GM12878 (cell line): Measurements from ENCODE around the gene ALG12. TPM values are rescaled to one million over a fixed set of nuclear protein-coding genes. Genes with fewer than 3 reads are reported as not detected.

Experiments used
- ATAC-seq: fragments of 200-7000 bp; cut with Tn5 transposase; 3 replicates; pipeline ENCODE4 v1.9.1; 2020; ENCODE audit warnings: mild to moderate bottlenecking, moderate library complexity
- BruUV-seq: library from RNA; stranded (reverse); fragments of 400-500 nt; replicated peaks from 2 replicates; lab custom pipeline; 2021; lab: Mats Ljungman, UMichigan
- CTCF ChIA-PET: fragments of 300-600 bp; sonication (Branson Sonifier 250); formaldehyde crosslinking; extraction: SDS; loops from one replicate; lab custom pipeline; 2021; ENCODE audit warnings: inconsistent platforms; lab: Yijun Ruan, JAX
- POLR2A ChIA-PET: fragments of 350-600 bp; formaldehyde crosslinking; extraction: SDS; loops from one replicate; lab custom pipeline; 2021; ENCODE audit warnings: inconsistent platforms; lab: Charles Lee
- RAD21 ChIA-PET: fragments of 300-600 bp; sonication (Branson Sonifier 250); formaldehyde crosslinking; loops from one replicate; lab custom pipeline; 2023; ENCODE audit warnings: antibody characterized with exemption; ENCODE audit not compliant: unreplicated experiment; lab: Charles Lee
- SMC1A ChIA-PET: fragments of 300-600 bp; sonication (Branson Sonifier 250); formaldehyde crosslinking; loops from one replicate; lab custom pipeline; 2023; ENCODE audit not compliant: unreplicated experiment, uncharacterized antibody; lab: Charles Lee
- DNase-seq: peaks from one replicate; pipeline ENCODE4 v3.0.0-alpha.2; 2011; ENCODE audit warnings: low read depth, low spot score
- FAIRE-seq: peaks from 3 replicates; lab custom pipeline; 2011; peaks lifted over from hg19 to GRCh38; lab: Jason Lieb, UNC
- H2AFZ ChIP-seq: 2 replicates; pipeline ENCODE4 v1.6.0; 2011; ENCODE audit warnings: low read depth, low read length, control low read depth; ENCODE audit not compliant: control insufficient read depth
- H3K27ac ChIP-seq: 2 replicates; pipeline ENCODE4 v1.5.1; 2011; ENCODE audit warnings: control low read depth; ENCODE audit not compliant: control insufficient read depth, insufficient read depth
- H3K27me3 ChIP-seq, 2 experiments: replicated peaks in 1 of 2; 2 replicates each; pipeline versions ENCODE4 v1.6.0 to v1.6.1; 2011; ENCODE audit warnings: low read length in 1 of 2; ENCODE audit not compliant: control insufficient read depth in 2 of 2, insufficient read depth in 2 of 2
- H3K36me3 ChIP-seq, 2 experiments: 2 replicates each; pipeline ENCODE4 v1.5.1; 2011; ENCODE audit warnings: low read length in 1 of 2; ENCODE audit not compliant: control insufficient read depth in 2 of 2, insufficient read depth in 2 of 2
- H3K4me1 ChIP-seq: 2 replicates; pipeline ENCODE4 v1.6.1; 2011; ENCODE audit warnings: mild to moderate bottlenecking, low read length, moderate library complexity, mixed read lengths; ENCODE audit not compliant: control insufficient read depth, insufficient read depth
- H3K4me2 ChIP-seq: 2 replicates; pipeline ENCODE4 v1.6.0; 2011; ENCODE audit warnings: control low read depth; ENCODE audit not compliant: control insufficient read depth, insufficient read depth
- H3K4me3 ChIP-seq: fragments of 200-600 bp; sonication (generic); 2 replicates; pipeline ENCODE4 v1.5.1; 2016
- H3K79me2 ChIP-seq: 2 replicates; pipeline ENCODE4 v1.6.0; 2011; ENCODE audit warnings: low read length; ENCODE audit not compliant: control insufficient read depth, insufficient read depth
- H3K9ac ChIP-seq: 2 replicates; pipeline ENCODE4 v1.8.0; 2011; ENCODE audit warnings: low read length, control low read depth, mixed read lengths; ENCODE audit not compliant: control insufficient read depth, insufficient read depth
- H3K9me3 ChIP-seq: replicated peaks from 3 replicates; pipeline ENCODE4 v1.5.1; 2011; ENCODE audit warnings: mild to moderate bottlenecking, low read length; ENCODE audit not compliant: control insufficient read depth, insufficient read depth
- H4K20me1 ChIP-seq: 2 replicates; pipeline ENCODE4 v1.6.0; 2011; ENCODE audit not compliant: control insufficient read depth, insufficient read depth
- BCL11A ChIP-seq: IDR thresholded peaks from 2 replicates; pipeline ENCODE4 v1.6.1; 2011; ENCODE audit warnings: low read depth, low read length
- BCL3 ChIP-seq: IDR thresholded peaks from 2 replicates; pipeline ENCODE4 v1.6.1; 2011; ENCODE audit warnings: borderline replicate concordance, low read depth, mild to moderate bottlenecking, moderate library complexity, low read length; ENCODE audit not compliant: insufficient read depth, poor library complexity, severe bottlenecking
- EGR1 ChIP-seq, 2 experiments: IDR thresholded peaks; 1 replicate in 1 of 2; 2 replicates in 1 of 2; pipeline ENCODE4 v1.6.1; 2011 to 2012; ENCODE audit warnings: low read depth in 2 of 2, low read length in 2 of 2, borderline replicate concordance in 1 of 2, mild to moderate bottlenecking in 1 of 2, moderate library complexity in 1 of 2
- FOXK2 ChIP-seq: fragments of 450-650 bp; IDR thresholded peaks from 2 replicates; pipeline ENCODE4 v1.6.1; 2017; ENCODE audit warnings: mild to moderate bottlenecking, moderate library complexity
- MTA2 ChIP-seq: fragments of 450-650 bp; IDR thresholded peaks from 2 replicates; pipeline ENCODE4 v1.6.1; 2016; ENCODE audit warnings: low read depth, mild to moderate bottlenecking, moderate library complexity
- MXI1 ChIP-seq: fragments of 150-350 bp; IDR thresholded peaks from 2 replicates; pipeline ENCODE4 v1.6.1; 2011; ENCODE audit warnings: low read depth, mild to moderate bottlenecking, inconsistent platforms, low read length, improper control_type of control experiment
- POU2F2 ChIP-seq: IDR thresholded peaks from 3 replicates; pipeline ENCODE4 v1.6.1; 2011; ENCODE audit warnings: low read depth, mild to moderate bottlenecking, low read length, borderline replicate concordance
- RAD51 ChIP-seq: fragments of 450-650 bp; IDR thresholded peaks from 2 replicates; pipeline ENCODE4 v1.6.1; 2016; ENCODE audit warnings: moderate library complexity, mild to moderate bottlenecking, inconsistent platforms
- RB1 ChIP-seq: fragments of 450-650 bp; formaldehyde crosslinking; IDR thresholded peaks from 2 replicates; pipeline ENCODE4 v1.6.1; 2017; ENCODE audit warnings: mild to moderate bottlenecking, borderline replicate concordance
- SIX5 ChIP-seq: IDR thresholded peaks from 2 replicates; pipeline ENCODE4 v1.6.1; 2011; ENCODE audit warnings: mild to moderate bottlenecking, low read depth, low read length, moderate library complexity; ENCODE audit not compliant: severe bottlenecking
- ZBTB4 ChIP-seq: fragments of 450-650 bp; formaldehyde crosslinking; IDR thresholded peaks from 2 replicates; pipeline ENCODE4 v1.4.0; 2022; ENCODE audit warnings: mild to moderate bottlenecking, moderate library complexity
- ZNF592 ChIP-seq: fragments of 450-650 bp; IDR thresholded peaks from 2 replicates; pipeline ENCODE4 v1.6.1; 2017; ENCODE audit warnings: mild to moderate bottlenecking, moderate library complexity
- WGBS: methylation state at CpG from one replicate; pipeline ENCODE4 v1.1.6; 2016; ENCODE audit warnings: low lambda C conversion rate; ENCODE audit not compliant: insufficient replicate concordance, insufficient coverage; ENCODE audit errors: missing lambda C conversion rate; 5-methylcytosine and 5-hydroxymethylcytosine counted together
- in situ Hi-C: fragments of 300-500 bp; cut with MboI; formaldehyde crosslinking; loops from 9 replicates; pipeline ENCODE4 v1.14.3; 2018; ENCODE audit warnings: mixed read lengths
- intact Hi-C: fragments of 100-400 bp; cut with micrococcal nuclease; formaldehyde crosslinking; loops from one replicate; pipeline ENCODE4 v1.14.2; 2022; ENCODE audit not compliant: unreplicated experiment
- polyA plus RNA-seq, 11 experiments: library from polyadenylated mRNA; depleted of rRNA in 4 of 11; unstranded in 6 of 11; stranded (reverse) in 5 of 11; fragments of >200 nt; fragmentation: Nextera tagmentation in 4 of 11; fragmentation: Illumina TruSeq in 1 of 11; extraction: Ambion mirVana in 4 of 11; extraction: Trizol in 1 of 11; gene quantifications; 1 replicate in 1 of 11; 2 replicates in 10 of 11; pipeline versions ENCODE4 v1.2.1 to v1.2.3, GENCODE V29; 2011 to 2016; ENCODE audit warnings: inconsistent platforms in 2 of 11, missing spikeins in 2 of 11, low read depth in 1 of 11
- total RNA-seq, 4 experiments: library from RNA; depleted of rRNA in 3 of 4; stranded (reverse); fragments of >200 nt in 3 of 4; fragmentation: Illumina TruSeq in 1 of 4; extraction: Trizol in 1 of 4; gene quantifications; 2 replicates each; pipeline versions ENCODE4 v1.2.1 to v1.2.3, GENCODE V29; 2013 to 2021

The ALG12 gene
- total and polyA plus RNA-seq, 10 of the 15 experiments (the other 5 are each of a cell fraction or from before 2014, with no cell fraction given): 0.22 to 23.4 (median 6.6) TPM

DNA sequence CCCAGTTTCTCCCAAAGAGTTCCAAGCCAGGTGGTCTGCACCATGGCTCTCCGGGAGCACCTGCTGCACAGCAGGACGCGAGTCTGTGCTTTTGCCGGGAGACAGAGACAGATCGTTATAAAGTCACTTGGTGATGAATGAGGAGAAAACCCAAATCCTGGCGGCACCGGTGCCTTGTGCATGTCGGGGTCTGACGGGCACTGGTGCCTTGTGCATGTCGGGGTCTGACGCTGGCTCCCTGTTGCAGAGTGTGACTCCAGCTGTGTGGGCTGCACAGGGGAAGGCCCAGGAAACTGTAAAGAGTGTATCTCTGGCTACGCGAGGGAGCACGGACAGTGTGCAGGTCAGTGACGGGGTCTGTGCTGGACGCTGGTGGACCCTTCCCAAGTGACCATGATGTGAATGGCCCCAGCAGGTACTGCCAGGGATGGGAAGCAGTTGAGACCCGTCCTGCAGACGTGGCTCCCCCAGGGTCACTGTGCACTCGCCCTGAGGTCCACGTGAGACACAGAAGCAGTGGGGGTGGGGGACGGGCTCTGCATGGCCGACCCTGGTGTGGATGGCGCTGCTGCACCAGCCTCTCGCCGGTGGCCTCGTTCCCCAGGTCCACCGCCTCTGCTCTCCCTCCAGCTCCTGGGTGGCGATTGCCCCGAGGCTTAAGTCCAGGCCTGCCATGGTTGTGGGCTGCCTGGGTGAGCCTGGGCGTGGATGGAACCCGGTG, 6.0 kb upstream of the ALG12 start (continued):
- no peak for TF ChIP-seq ZBTB4 (CRISPR knock-in tag)
- TF ChIP-seq FOXK2: no peak
- TF ChIP-seq MXI1: no peak
- TF ChIP-seq POU2F2: no peak

- H3K9ac ChIP-seq: no peak overlapping the region
- H3K27me3 ChIP-seq: no peaks in the 10 kb centered on the region
- 0 out of 2 replicates have a peak overlapping the region, but pooled peaks have one; percentile 54 for H3K4me2 ChIP-seq
- peak; percentile 72 to 90 for TF ChIP-seq EGR1 (IDR thresholded peaks at IDR 0.05; ENCODE audit: borderline replicate concordance in 1 of 2, low read depth in 2 of 2, low read length in 2 of 2)
- TF ChIP-seq ZNF592: peak; percentile 90
- peak; percentile 62; the same call in 1 of the 2 replicates for TF ChIP-seq MTA2
- no peak for TF ChIP-seq RB1
- TF ChIP-seq BCL11A: peak; percentile 68; the same call in 1 of the 2 replicates
- no peak for TF ChIP-seq SIX5
- TF ChIP-seq BCL3: peak; percentile 25
- no peak for TF ChIP-seq RAD51
Measured at GRCh38 chr22:49923445-49923844, 5.2 kb upstream of the ALG12 start.

More at GRCh38 chr22:49923445-49923844, 5.2 kb upstream of the ALG12 start:
- Histone ChIP-seq H3K4me1 (peaks cover 40% of the 10 kb centered on the region), H3K27ac (peak overlapping the region; percentile 91), H3K79me2 (peaks cover 10% of the 10 kb centered on the region), H4K20me1 (no peaks in the 10 kb centered on the region), H3K9me3 (no peaks in the 10 kb centered on the region), H2AFZ (no peak overlapping the region), H3K36me3 (peaks cover 0 to 2% of the 10 kb centered on the region in 2 experiments; a peak in 3 of 4 replicates), H3K4me3 (no peak overlapping the region)
- 51% methylated on average over 16 of the region's 16 CpGs for WGBS
- CTCF ChIA-PET: interaction anchor here (1.4 kb wide), 1 partner anchor 163 kb away, joined by 3 read pairs; no protein-coding TSS in a partner anchor
- SMC1A ChIA-PET: interaction anchor here (1.2 kb wide), 1 partner anchor 67 kb away, joined by 3 read pairs; no protein-coding TSS in a partner anchor
- in situ Hi-C loops: loop anchor here (5.0 kb wide), 1 partner anchor 156 kb away; no protein-coding TSS in a partner anchor
- BruUV-seq: no TSS peak
- RAD21 ChIA-PET: interaction anchor here (0.7 kb wide), 1 partner anchor 155 kb away, joined by 3 read pairs; no protein-coding TSS in a partner anchor
- FAIRE-seq (peak; percentile 7), ATAC-seq (peak; percentile 28), DNase-seq (no peak)
- POLR2A ChIA-PET: interaction anchor here (1.4 kb wide), 1 partner anchor 39 kb away, joined by 8 read pairs; no protein-coding TSS in a partner anchor
- intact Hi-C loops: no loop called here
